Astrocyte of the cerebellum (primary cell): ENCODE measurements around the gene AAR2.

ENCODE experiments used
- DNase-seq: peaks from one replicate; pipeline ENCODE4 v3.0.0-alpha.2; 2011; ENCODE audit warnings: low read depth
- H3K4me3 ChIP-seq: 2 replicates; pipeline ENCODE4 v1.5.1; 2011; ENCODE audit warnings: mild to moderate bottlenecking, low read depth, low read length, moderate library complexity
- CTCF ChIP-seq: IDR thresholded peaks from 2 replicates; pipeline ENCODE4 v1.5.1; 2012; ENCODE audit warnings: low read length, low read depth, moderate library complexity, mild to moderate bottlenecking; ENCODE audit errors: missing control alignments
- in situ Hi-C: cut with HindIII; loops from 2 replicates; pipeline ENCODE4 v1.10.0; 2017; ENCODE audit warnings: low sequenced_read_pairs

The AAR2 gene

GRCh38 chr20:36201198-36201597 lies 35.1 kb upstream of the AAR2 start:
- in situ Hi-C loops, result no loop called here
- H3K4me3 ChIP-seq, result no peak overlapping the region
- DNase-seq, result no peak
- no peak for TF ChIP-seq CTCF

- no peak for DNase-seq
- no peak overlapping the region for H3K4me3 ChIP-seq
- TF ChIP-seq CTCF, result peak; percentile 99
- in situ Hi-C loops, result no loop called here
Measured at GRCh38 chr20:36202891-36203338, 33.4 kb upstream of the AAR2 start.

GRCh38 chr20:36203861-36204260 lies 32.4 kb upstream of the AAR2 start:
- no peak for DNase-seq
- no peak for TF ChIP-seq CTCF
- H3K4me3 ChIP-seq, result no peak overlapping the region
- in situ Hi-C loops, result no loop called here

- DNase-seq, result no peak
- no peak overlapping the region for H3K4me3 ChIP-seq
- TF ChIP-seq CTCF, result no peak
- in situ Hi-C loops, result no loop called here
Measured at GRCh38 chr20:36205026-36205425, 31.3 kb upstream of the AAR2 start.

GRCh38 chr20:36206068-36206467 lies 30.2 kb upstream of the AAR2 start:
- no peak for DNase-seq
- in situ Hi-C loops, result no loop called here
- H3K4me3 ChIP-seq, result no peak overlapping the region
- no peak for TF ChIP-seq CTCF

- TF ChIP-seq CTCF, result no peak
- in situ Hi-C loops, result no loop called here
- no peak overlapping the region for H3K4me3 ChIP-seq
- DNase-seq, result no peak
Measured at GRCh38 chr20:36206641-36207040, 29.6 kb upstream of the AAR2 start.

- no peak for DNase-seq
- no peak for TF ChIP-seq CTCF
- in situ Hi-C loops, result no loop called here
- H3K4me3 ChIP-seq, result no peak overlapping the region
Measured at GRCh38 chr20:36207602-36208001, 28.7 kb upstream of the AAR2 start.
